Gastroesophageal sphincter (tissue), 4 donors: ENCODE measurements around the gene FHIT. TPM values are rescaled to one million over a fixed set of nuclear protein-coding genes. Genes with fewer than 3 reads are reported as not detected.

Source experiments
- ATAC-seq: fragments of 150-250 bp; one replicate; pipeline ENCODE4 v1.9.1; 2016; ENCODE audit warnings: mild to moderate bottlenecking, moderate library complexity
- H3K27ac ChIP-seq, 4 donors: fragments of 200-600 bp; sonication (generic) in 3 of 4; 1 replicate in 3 of 4; 2 replicates in 1 of 4; pipeline ENCODE4 v1.5.1; 2016 to 2019
- H3K27me3 ChIP-seq: fragments of 200-600 bp; sonication (generic); one replicate; pipeline ENCODE4 v1.5.1; 2019
- H3K36me3 ChIP-seq, 2 donors: fragments of 200-600 bp; sonication (generic); one replicate each; pipeline ENCODE4 v1.5.1; 2019; ENCODE audit warnings: control low read depth in 1 of 2
- H3K4me1 ChIP-seq, 3 donors: fragments of 200-600 bp; sonication (generic); 1 replicate in 2 of 3; 2 replicates in 1 of 3; pipeline ENCODE4 v1.5.1; 2016 to 2019; ENCODE audit warnings: control low read depth in 2 of 3
- H3K4me3 ChIP-seq, 2 donors: fragments of 200-600 bp; sonication (generic); one replicate each; pipeline ENCODE4 v1.5.1; 2019; ENCODE audit warnings: mild to moderate bottlenecking in 1 of 2, moderate library complexity in 1 of 2
- H3K9me3 ChIP-seq, 3 donors: fragments of 200-600 bp; sonication (generic); one replicate each; pipeline ENCODE4 v1.5.1; 2017 to 2019; ENCODE audit warnings: control low read depth in 2 of 3
- CTCF ChIP-seq, 4 experiments: fragments of 200-600 bp in 2 of 4; fragments of 450-650 bp in 2 of 4; sonication (generic) in 1 of 4; IDR thresholded peaks; one replicate each; pipeline ENCODE4 v1.5.1; 2017 to 2019; ENCODE audit warnings: antibody characterized with exemption in 4 of 4, mild to moderate bottlenecking in 2 of 4, moderate library complexity in 2 of 4
- EP300 ChIP-seq: sonication (generic); formaldehyde crosslinking; IDR thresholded peaks from one replicate; pipeline ENCODE4 v1.6.1; 2017; ENCODE audit warnings: antibody characterized with exemption, mild to moderate bottlenecking
- POLR2A ChIP-seq, 2 donors: fragments of 450-650 bp; IDR thresholded peaks; one replicate each; pipeline ENCODE4 v1.6.1; 2017; ENCODE audit warnings: antibody characterized with exemption in 2 of 2, mild to moderate bottlenecking in 2 of 2, moderate library complexity in 1 of 2
- POLR2AphosphoS5 ChIP-seq: sonication (generic); formaldehyde crosslinking; IDR thresholded peaks from one replicate; pipeline ENCODE4 v1.6.1; 2017; ENCODE audit warnings: antibody characterized with exemption
- WGBS, 2 donors: methylation state at CpG; one replicate each; pipeline ENCODE4 v1.1.5; 2018; ENCODE audit warnings: low coverage in 1 of 2; 5-methylcytosine and 5-hydroxymethylcytosine counted together
- total RNA-seq, 4 donors: library from RNA; depleted of rRNA; stranded (reverse); fragments of >200 nt; gene quantifications; one replicate each; pipeline ENCODE4 v1.1.0, GENCODE V29; 2016

FHIT gene
- total RNA-seq, 4 donors from 2014 or later = 1.4 to 7.3 (median 3.9) TPM

- no peak overlapping the region for H3K4me3 ChIP-seq
- no peaks in the 10 kb centered on the region for H3K36me3 ChIP-seq
- no peak overlapping the region for H3K27ac ChIP-seq
- TF ChIP-seq CTCF (IDR thresholded peaks at IDR 0.05) = no peak
- TF ChIP-seq POLR2AphosphoS5 = no peak
- TF ChIP-seq EP300 = no peak
- H3K4me1 ChIP-seq = no peaks in the 10 kb centered on the region
- H3K9me3 ChIP-seq = no peaks in the 10 kb centered on the region
- H3K27me3 ChIP-seq = no peaks in the 10 kb centered on the region
- 81 to 90% methylated on average over 4 of the region's 4 CpGs for WGBS, 2 donors
- no peak for ATAC-seq
Measured at GRCh38 chr3:59885101-59885500, 1366.2 kb downstream of the FHIT start.

GRCh38 chr3:59884409-59884808 is 1366.8 kb downstream of the FHIT start:
- 80 to 81% methylated on average over 2 of the region's 2 CpGs for WGBS, 2 donors
- no peaks in the 10 kb centered on the region for H3K4me1 ChIP-seq
- no peaks in the 10 kb centered on the region for H3K36me3 ChIP-seq
- H3K27ac ChIP-seq = no peak overlapping the region
- H3K27me3 ChIP-seq = no peaks in the 10 kb centered on the region
- no peak for TF ChIP-seq EP300
- no peak for TF ChIP-seq CTCF (IDR thresholded peaks at IDR 0.05)
- TF ChIP-seq POLR2AphosphoS5 = no peak
- no peak for TF ChIP-seq POLR2A (IDR thresholded peaks at IDR 0.05)
- no peak for ATAC-seq
- H3K4me3 ChIP-seq = no peak overlapping the region
- no peaks in the 10 kb centered on the region for H3K9me3 ChIP-seq

- H3K27ac ChIP-seq = no peak overlapping the region
- TF ChIP-seq POLR2A (IDR thresholded peaks at IDR 0.05) (no peak), CTCF (IDR thresholded peaks at IDR 0.05) (no peak), EP300 (no peak), POLR2AphosphoS5 (no peak)
- H3K4me1 ChIP-seq = no peaks in the 10 kb centered on the region
- H3K36me3 ChIP-seq = no peaks in the 10 kb centered on the region
- H3K27me3 ChIP-seq = no peaks in the 10 kb centered on the region
- ATAC-seq = no peak
- no peak overlapping the region for H3K4me3 ChIP-seq
- H3K9me3 ChIP-seq = no peaks in the 10 kb centered on the region
- WGBS, 2 donors = 21 to 43% methylated on average over 1 to 2 of the region's 2 CpGs
Measured at GRCh38 chr3:59882746-59883145, 1368.5 kb downstream of the FHIT start.

- 68 to 82% methylated on average over 2 of the region's 2 CpGs for WGBS, 2 donors
- TF ChIP-seq CTCF (IDR thresholded peaks at IDR 0.05) (no peak), POLR2AphosphoS5 (no peak), POLR2A (IDR thresholded peaks at IDR 0.05) (no peak), EP300 (no peak)
- Histone ChIP-seq H3K9me3 (no peaks in the 10 kb centered on the region), H3K36me3 (no peaks in the 10 kb centered on the region), H3K27ac (no peak overlapping the region), H3K4me1 (no peaks in the 10 kb centered on the region), H3K27me3 (no peaks in the 10 kb centered on the region), H3K4me3 (no peak overlapping the region)
- no peak for ATAC-seq
Measured at GRCh38 chr3:59880717-59881116, 1370.5 kb downstream of the FHIT start.

GRCh38 chr3:59879031-59879581 is 1372.1 kb downstream of the FHIT start:
- Histone ChIP-seq H3K4me3 (no peak overlapping the region), H3K27me3 (no peaks in the 10 kb centered on the region), H3K36me3 (no peaks in the 10 kb centered on the region), H3K4me1 (no peaks in the 10 kb centered on the region), H3K9me3 (no peaks in the 10 kb centered on the region), H3K27ac (no peak overlapping the region)
- ATAC-seq = no peak
- 68 to 88% methylated on average over 2 of the region's 2 CpGs for WGBS, 2 donors
- TF ChIP-seq EP300 = no peak
- TF ChIP-seq POLR2AphosphoS5 = no peak
- TF ChIP-seq POLR2A (IDR thresholded peaks at IDR 0.05) = no peak
- TF ChIP-seq CTCF (IDR thresholded peaks at IDR 0.05) = no peak
